Activated T-helper 1 cell treated with anti-CD3 and anti-CD28 coated beads, Interleukin-12 subunit alpha, Interleukin-12 subunit beta, Interleukin-2, Interleukin-4 antibody, amounts not matched to agents 30 ng/mL and 10 ng/mL and 1 ng/mL, durations not matched to agents 14 hours and 24 hours and 36 hours (primary cell): ENCODE measurements around the gene MTARC1. TPM values are rescaled to one million over a fixed set of nuclear protein-coding genes. Genes with fewer than 3 reads are reported as not detected.

ENCODE experiments used
- DNase-seq: peaks from one replicate; pipeline ENCODE4 v3.0.0; 2021; ENCODE audit warnings: low spot score
- H3K27ac Mint-ChIP-seq: one replicate; pipeline ENCODE4 v1.8.0; 2021; ENCODE audit warnings: mild to moderate bottlenecking, mixed read lengths
- H3K27me3 Mint-ChIP-seq: one replicate; pipeline ENCODE4 v1.8.0; 2022; ENCODE audit warnings: mild to moderate bottlenecking, moderate library complexity, mixed read lengths; ENCODE audit not compliant: insufficient read depth
- H3K36me3 Mint-ChIP-seq: one replicate; pipeline ENCODE4 v1.8.0; 2021; ENCODE audit warnings: low read depth, mixed read lengths
- H3K4me1 Mint-ChIP-seq: one replicate; pipeline ENCODE4 v1.8.0; 2021; ENCODE audit warnings: low read depth, mixed read lengths
- H3K4me3 Mint-ChIP-seq: one replicate; pipeline ENCODE4 v1.8.0; 2021; ENCODE audit warnings: mild to moderate bottlenecking, moderate library complexity, mixed read lengths
- H3K9me3 Mint-ChIP-seq: one replicate; pipeline ENCODE4 v1.8.0; 2021; ENCODE audit warnings: mixed read lengths
- intact Hi-C: fragments of 100-400 bp; cut with micrococcal nuclease; formaldehyde crosslinking; loops from one replicate; pipeline ENCODE4 v1.15.1; 2024
- total RNA-seq: library from RNA; stranded (reverse); gene quantifications from 2 replicates; pipeline ENCODE4 v1.2.3, GENCODE V29; 2022

Gene MTARC1
- not detected in 2 replicates for total RNA-seq

- H3K9me3 Mint-ChIP-seq: no peaks in the 10 kb centered on the region
- DNase-seq: no peak
- no peak within 1 kb of the TSS for H3K4me3 Mint-ChIP-seq
- intact Hi-C loops: no loop called here
- H3K27ac Mint-ChIP-seq: no peak within 1 kb of the TSS
- peaks cover 56% of the 10 kb centered on the region for H3K27me3 Mint-ChIP-seq
- no peaks in the 10 kb centered on the region for H3K4me1 Mint-ChIP-seq
- no peaks in the 10 kb centered on the region for H3K36me3 Mint-ChIP-seq
These were observed at the start of gene MTARC1 for GRCh38 chr1:220786337-220787068. Gene MTARC1 (plus strand): TSS chr1:220786913. CDS start chr1:220786945, 32 bp downstream.

- intact Hi-C loops: no loop called here
- no peak for DNase-seq
These were observed 45.4 kb upstream of the MTARC1 start for GRCh38 chr1:220741349-220741748.

GRCh38 chr1:220741825-220742224, 44.9 kb upstream of the MTARC1 start:
- no peaks in the 10 kb centered on the region for H3K9me3 Mint-ChIP-seq
- no peaks in the 10 kb centered on the region for H3K36me3 Mint-ChIP-seq
- no peak for DNase-seq
- H3K27ac Mint-ChIP-seq: no peak overlapping the region
- no peaks in the 10 kb centered on the region for H3K4me1 Mint-ChIP-seq
- intact Hi-C loops: no loop called here
- H3K27me3 Mint-ChIP-seq: peaks cover 18% of the 10 kb centered on the region
- H3K4me3 Mint-ChIP-seq: no peak overlapping the region

More at GRCh38 chr1:220741349-220741748, 45.4 kb upstream of the MTARC1 start:
- H3K4me3 Mint-ChIP-seq: no peak overlapping the region
- peaks cover 14% of the 10 kb centered on the region for H3K27me3 Mint-ChIP-seq
- H3K9me3 Mint-ChIP-seq: no peaks in the 10 kb centered on the region
- H3K36me3 Mint-ChIP-seq: no peaks in the 10 kb centered on the region
- no peak overlapping the region for H3K27ac Mint-ChIP-seq
- H3K4me1 Mint-ChIP-seq: no peaks in the 10 kb centered on the region

GRCh38 chr1:220742520-220742919, 44.2 kb upstream of the MTARC1 start:
- Mint-ChIP-seq H3K36me3 (no peaks in the 10 kb centered on the region), H3K4me1 (no peaks in the 10 kb centered on the region), H3K9me3 (no peaks in the 10 kb centered on the region), H3K4me3 (no peak overlapping the region), H3K27me3 (peaks cover 22% of the 10 kb centered on the region), H3K27ac (no peak overlapping the region)
- no peak for DNase-seq
- intact Hi-C loops: no loop called here

- Mint-ChIP-seq H3K27me3 (peaks cover 51% of the 10 kb centered on the region), H3K9me3 (no peaks in the 10 kb centered on the region), H3K36me3 (no peaks in the 10 kb centered on the region), H3K4me1 (no peaks in the 10 kb centered on the region), H3K27ac (no peak overlapping the region), H3K4me3 (no peak overlapping the region)
- intact Hi-C loops: no loop called here
- DNase-seq: no peak
These were observed 39.9 kb upstream of the MTARC1 start for GRCh38 chr1:220746851-220747250.

GRCh38 chr1:220747437-220748088, 39.1 kb upstream of the MTARC1 start:
- H3K36me3 Mint-ChIP-seq: no peaks in the 10 kb centered on the region
- H3K4me3 Mint-ChIP-seq: no peak overlapping the region
- no peak overlapping the region for H3K27ac Mint-ChIP-seq
- H3K27me3 Mint-ChIP-seq: peaks cover 51% of the 10 kb centered on the region
- no peak for DNase-seq
- intact Hi-C loops: no loop called here
- H3K4me1 Mint-ChIP-seq: no peaks in the 10 kb centered on the region
- H3K9me3 Mint-ChIP-seq: no peaks in the 10 kb centered on the region

- Mint-ChIP-seq H3K27me3 (peaks cover 51% of the 10 kb centered on the region), H3K27ac (no peak within 1 kb of the TSS), H3K9me3 (no peaks in the 10 kb centered on the region), H3K36me3 (no peaks in the 10 kb centered on the region), H3K4me3 (no peak within 1 kb of the TSS), H3K4me1 (no peaks in the 10 kb centered on the region)
- intact Hi-C loops: no loop called here
- DNase-seq: no peak
These were observed 38.4 kb upstream of the MTARC1 start, which contains the start of gene MTARC2 for GRCh38 chr1:220748089-220748934. Gene MTARC2 (plus strand): TSS chr1:220748322. CDS start chr1:220748532, 210 bp downstream.

GRCh38 chr1:220748936-220749335, 37.8 kb upstream of the MTARC1 start:
- no peak for DNase-seq
- Mint-ChIP-seq H3K4me1 (no peaks in the 10 kb centered on the region), H3K4me3 (no peak overlapping the region), H3K27me3 (peaks cover 51% of the 10 kb centered on the region), H3K36me3 (no peaks in the 10 kb centered on the region), H3K27ac (no peak overlapping the region), H3K9me3 (no peaks in the 10 kb centered on the region)
- intact Hi-C loops: no loop called here

GRCh38 chr1:220750131-220750515, 36.6 kb upstream of the MTARC1 start:
- Mint-ChIP-seq H3K36me3 (no peaks in the 10 kb centered on the region), H3K4me1 (no peaks in the 10 kb centered on the region), H3K4me3 (no peak overlapping the region), H3K27me3 (peaks cover 46% of the 10 kb centered on the region), H3K27ac (no peak overlapping the region), H3K9me3 (no peaks in the 10 kb centered on the region)
- intact Hi-C loops: no loop called here
- DNase-seq: no peak

GRCh38 chr1:220751111-220751510, 35.6 kb upstream of the MTARC1 start:
- Mint-ChIP-seq H3K27me3 (peaks cover 43% of the 10 kb centered on the region), H3K9me3 (no peaks in the 10 kb centered on the region), H3K4me1 (no peaks in the 10 kb centered on the region)

GRCh38 chr1:220754212-220754917, 32.3 kb upstream of the MTARC1 start:
- H3K27me3 Mint-ChIP-seq: peaks cover 18% of the 10 kb centered on the region
- intact Hi-C loops: no loop called here
- no peak overlapping the region for H3K4me3 Mint-ChIP-seq
- H3K9me3 Mint-ChIP-seq: no peaks in the 10 kb centered on the region
- DNase-seq: no peak
- H3K27ac Mint-ChIP-seq: no peak overlapping the region
- H3K4me1 Mint-ChIP-seq: no peaks in the 10 kb centered on the region
- no peaks in the 10 kb centered on the region for H3K36me3 Mint-ChIP-seq

More at GRCh38 chr1:220751111-220751510, 35.6 kb upstream of the MTARC1 start:
- DNase-seq: no peak
- no peaks in the 10 kb centered on the region for H3K36me3 Mint-ChIP-seq
- intact Hi-C loops: no loop called here
- H3K27ac Mint-ChIP-seq: no peak overlapping the region
- no peak overlapping the region for H3K4me3 Mint-ChIP-seq

GRCh38 chr1:220754918-220755295, 31.8 kb upstream of the MTARC1 start:
- no peak for DNase-seq
- H3K27ac Mint-ChIP-seq: no peak overlapping the region
- no peaks in the 10 kb centered on the region for H3K36me3 Mint-ChIP-seq
- no peaks in the 10 kb centered on the region for H3K9me3 Mint-ChIP-seq
- peaks cover 14% of the 10 kb centered on the region for H3K27me3 Mint-ChIP-seq
- intact Hi-C loops: no loop called here
- H3K4me1 Mint-ChIP-seq: no peaks in the 10 kb centered on the region
- H3K4me3 Mint-ChIP-seq: no peak overlapping the region
